Activated naive CD8-positive, alpha-beta T cell treated with anti-CD3 and anti-CD28 coated beads for 36 hours (primary cell): Measurements from ENCODE around the gene RIIAD1. TPM values are rescaled to one million over a fixed set of nuclear protein-coding genes. Genes with fewer than 3 reads are reported as not detected.
"Not testable (repeated sequence)": the region's sequence is repeated elsewhere in the genome, so short reads cannot be mapped to it uniquely, and the experiment has no call there.

Experiments used
- DNase-seq: peaks from one replicate; pipeline ENCODE4 v3.0.0; 2021
- H3K27ac Mint-ChIP-seq: one replicate; pipeline ENCODE4 v1.8.0; 2022; ENCODE audit warnings: mild to moderate bottlenecking, moderate library complexity, mixed read lengths
- H3K27me3 Mint-ChIP-seq: one replicate; pipeline ENCODE4 v1.8.0; 2022; ENCODE audit warnings: mild to moderate bottlenecking, mixed read lengths
- H3K36me3 Mint-ChIP-seq: one replicate; pipeline ENCODE4 v1.8.0; 2021; ENCODE audit warnings: mild to moderate bottlenecking, mixed read lengths
- H3K4me1 Mint-ChIP-seq: one replicate; pipeline ENCODE4 v1.8.0; 2021; ENCODE audit warnings: mixed read lengths
- H3K4me3 Mint-ChIP-seq: one replicate; pipeline ENCODE4 v1.8.0; 2022; ENCODE audit warnings: mild to moderate bottlenecking, moderate library complexity, mixed read lengths
- H3K9me3 Mint-ChIP-seq: one replicate; pipeline ENCODE4 v1.8.0; 2022; ENCODE audit warnings: mixed read lengths
- total RNA-seq, 2 experiments: library from RNA; stranded (reverse); gene quantifications; one replicate each; pipeline ENCODE4 v1.2.3, GENCODE V29; 2021

Gene RIIAD1
- total RNA-seq, 2 experiments from 2014 or later, result not detected

DNA sequence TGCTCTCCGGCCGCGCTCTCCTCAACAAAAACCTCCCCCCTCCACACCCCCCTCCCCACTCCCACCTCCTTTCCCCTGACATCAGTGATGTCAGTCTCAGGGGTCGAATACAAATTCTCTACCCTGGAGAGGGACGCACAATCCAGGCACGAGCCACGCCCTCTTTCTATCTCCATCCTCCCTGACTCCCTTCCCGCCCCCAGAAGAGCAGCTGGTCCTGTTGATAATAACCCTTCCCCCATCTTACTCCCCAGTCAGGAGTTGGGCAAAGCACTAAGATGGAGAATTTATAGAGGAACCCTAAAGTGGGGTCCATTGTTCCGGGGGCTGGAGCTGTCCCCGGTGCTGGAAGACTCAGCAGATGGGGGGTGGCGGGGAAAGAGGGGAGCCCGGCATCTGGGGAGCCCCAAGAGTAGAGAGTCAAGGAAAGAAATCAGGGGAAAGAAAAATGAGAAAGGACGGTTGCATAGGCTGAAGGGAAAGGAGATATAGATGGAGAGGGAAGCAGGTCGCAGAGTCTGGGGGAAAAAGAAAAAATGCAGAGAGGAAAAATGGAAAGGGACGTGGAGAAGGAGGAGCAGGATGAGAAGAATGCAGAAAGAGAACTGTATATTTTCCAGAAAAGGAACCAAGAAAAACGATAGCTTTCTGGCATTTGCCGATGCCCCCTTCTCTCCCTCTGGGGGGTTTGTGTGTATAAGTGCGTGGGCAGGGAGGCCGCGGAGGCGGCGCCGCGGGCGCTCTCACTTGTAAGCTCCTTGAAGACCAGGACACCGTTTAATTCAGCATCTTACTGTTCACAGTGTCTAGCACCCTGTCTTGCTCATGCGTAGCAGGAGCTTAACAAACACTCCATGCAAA, 4.3 kb upstream of the RIIAD1 start, which contains the start of gene CELF3:
TSS of gene CELF3 (minus strand) at position 33 of the 861 bp plus-strand sequence. CDS start 783 bp downstream, outside the sequence.
- Mint-ChIP-seq H3K27me3 (peaks cover 72% of the 10 kb centered on the region), H3K4me1 (peaks cover 17% of the 10 kb centered on the region), H3K36me3 (no peaks in the 10 kb centered on the region), H3K9me3 (no peaks in the 10 kb centered on the region), H3K4me3 (no peak within 1 kb of the TSS), H3K27ac (no peak within 1 kb of the TSS)
- no peak for DNase-seq

GRCh38 chr1:151718011-151718431, 3.3 kb upstream of the RIIAD1 start:
- Mint-ChIP-seq H3K27me3 (peaks cover 82% of the 10 kb centered on the region), H3K27ac (no peak overlapping the region), H3K9me3 (no peaks in the 10 kb centered on the region), H3K4me1 (peaks cover 18% of the 10 kb centered on the region), H3K36me3 (no peaks in the 10 kb centered on the region), H3K4me3 (no peak overlapping the region)
- DNase-seq, result no peak

- Mint-ChIP-seq H3K9me3 (no peaks in the 10 kb centered on the region), H3K27me3 (peaks cover 87% of the 10 kb centered on the region), H3K27ac (no peak overlapping the region), H3K4me1 (peaks cover 18% of the 10 kb centered on the region), H3K36me3 (no peaks in the 10 kb centered on the region), H3K4me3 (no peak overlapping the region)
- no peak for DNase-seq
Observed at GRCh38 chr1:151718666-151719065, 2.7 kb upstream of the RIIAD1 start.

GRCh38 chr1:151720125-151720524, 1.2 kb upstream of the RIIAD1 start:
- H3K36me3 Mint-ChIP-seq, result no peaks in the 10 kb centered on the region
- H3K27ac Mint-ChIP-seq, result no peak overlapping the region
- DNase-seq, result no peak
- no peaks in the 10 kb centered on the region for H3K9me3 Mint-ChIP-seq
- peak overlapping the region; percentile 13 for H3K4me3 Mint-ChIP-seq
- H3K27me3 Mint-ChIP-seq, result peaks cover 89% of the 10 kb centered on the region
- peaks cover 18% of the 10 kb centered on the region for H3K4me1 Mint-ChIP-seq

DNA sequence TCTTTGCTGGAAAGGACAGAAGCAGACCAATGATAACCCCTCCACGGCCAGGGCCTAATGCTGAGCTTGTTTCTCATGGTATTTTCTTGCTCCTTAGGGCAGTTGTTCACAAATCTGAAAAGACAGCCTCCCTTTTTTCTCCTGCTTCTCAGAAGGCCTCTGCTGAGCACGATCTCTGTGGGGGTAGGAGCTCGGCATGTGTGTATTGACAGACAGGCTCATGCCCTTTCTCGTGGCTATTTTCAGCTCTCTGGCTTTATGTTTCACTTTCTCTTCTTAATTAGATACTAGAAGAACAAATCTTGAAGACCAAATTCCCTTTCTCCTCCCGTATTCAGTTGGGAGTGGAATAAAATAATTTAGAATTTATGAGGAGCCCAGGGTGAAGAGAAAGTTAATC, 768 bp upstream of the RIIAD1 start:
- Mint-ChIP-seq H3K9me3 (no peaks in the 10 kb centered on the region), H3K36me3 (no peaks in the 10 kb centered on the region), H3K4me1 (peaks cover 18% of the 10 kb centered on the region), H3K27me3 (peaks cover 89% of the 10 kb centered on the region), H3K27ac (peak overlapping the region; percentile 26), H3K4me3 (peak overlapping the region; percentile 73)
- no peak for DNase-seq

- Mint-ChIP-seq H3K4me1 (peaks cover 15% of the 10 kb centered on the region), H3K36me3 (no peaks in the 10 kb centered on the region), H3K9me3 (no peaks in the 10 kb centered on the region), H3K4me3 (peak overlapping the region; percentile 74), H3K27me3 (peaks cover 89% of the 10 kb centered on the region), H3K27ac (no peak overlapping the region)
- DNase-seq, result no peak
Observed at GRCh38 chr1:151721788-151722510, 627 bp downstream of the RIIAD1 start.

DNA sequence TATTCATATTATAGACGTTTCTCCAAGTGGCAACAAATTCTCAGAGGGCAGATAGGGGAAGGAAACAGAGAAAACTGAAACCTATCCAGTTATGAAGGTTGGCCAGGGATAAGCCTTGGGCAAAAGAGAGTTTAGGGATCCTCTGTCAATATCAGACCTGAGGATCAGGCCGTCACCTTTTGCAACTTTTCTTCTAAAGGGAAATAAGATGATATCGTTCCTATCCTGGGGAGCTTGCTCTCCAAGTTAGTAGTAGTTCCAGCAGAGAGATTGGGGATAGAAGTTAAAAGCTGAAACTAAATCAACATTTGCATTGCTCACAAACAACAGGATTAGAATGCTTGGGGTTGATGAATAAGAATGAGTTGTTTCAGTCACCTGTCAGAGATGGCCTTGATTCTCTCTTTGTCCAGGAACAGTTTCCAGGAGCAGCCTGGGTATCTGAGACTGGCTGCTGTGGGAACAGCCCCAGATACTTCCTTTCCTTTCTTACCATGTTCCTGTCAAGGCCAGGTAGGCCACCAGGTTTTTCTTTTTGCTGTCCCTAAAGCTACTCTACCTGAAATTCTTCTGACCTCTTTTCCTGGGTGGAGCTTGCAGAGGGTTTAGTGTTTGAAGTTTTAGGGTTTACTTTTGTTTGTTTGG, 2.5 kb downstream of the RIIAD1 start:
- no peaks in the 10 kb centered on the region for H3K36me3 Mint-ChIP-seq
- H3K9me3 Mint-ChIP-seq, result no peaks in the 10 kb centered on the region
- peaks cover 13% of the 10 kb centered on the region for H3K4me1 Mint-ChIP-seq
- peaks cover 87% of the 10 kb centered on the region for H3K27me3 Mint-ChIP-seq
- no peak overlapping the region for H3K4me3 Mint-ChIP-seq
- H3K27ac Mint-ChIP-seq, result no peak overlapping the region
- no peak for DNase-seq

- Mint-ChIP-seq H3K27ac (no peak overlapping the region), H3K4me3 (no peak overlapping the region), H3K27me3 (peaks cover 65% of the 10 kb centered on the region), H3K9me3 (no peaks in the 10 kb centered on the region), H3K4me1 (no peaks in the 10 kb centered on the region), H3K36me3 (no peaks in the 10 kb centered on the region)
- DNase-seq, result no peak
Observed at GRCh38 chr1:151728151-151729054, 7.1 kb downstream of the RIIAD1 start.

GRCh38 chr1:151729157-151729965, 8.0 kb downstream of the RIIAD1 start:
- no peak overlapping the region for H3K27ac Mint-ChIP-seq
- H3K36me3 Mint-ChIP-seq, result no peaks in the 10 kb centered on the region
- H3K9me3 Mint-ChIP-seq, result no peaks in the 10 kb centered on the region
- no peak for DNase-seq
- no peak overlapping the region for H3K4me3 Mint-ChIP-seq
- H3K27me3 Mint-ChIP-seq, result peaks cover 55% of the 10 kb centered on the region
- no peaks in the 10 kb centered on the region for H3K4me1 Mint-ChIP-seq

DNA sequence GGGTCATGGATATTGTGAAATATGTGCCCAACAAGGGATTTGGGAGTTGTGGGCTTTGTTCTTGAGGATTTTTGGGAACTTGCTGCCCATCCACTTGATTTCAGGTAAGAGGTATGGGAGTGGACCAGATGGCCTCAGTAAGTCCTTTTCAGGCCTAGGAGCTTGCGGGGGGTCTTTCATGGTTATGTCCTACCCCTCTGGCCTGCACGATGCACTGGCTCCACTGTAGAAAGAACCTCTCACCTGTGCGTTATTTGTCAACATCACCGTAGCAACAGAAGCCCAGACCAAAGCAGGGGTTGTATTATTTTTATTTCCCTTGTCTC, 8.6 kb downstream of the RIIAD1 start:
- no peak overlapping the region for H3K4me3 Mint-ChIP-seq
- H3K9me3 Mint-ChIP-seq, result no peaks in the 10 kb centered on the region
- no peaks in the 10 kb centered on the region for H3K36me3 Mint-ChIP-seq

DNA sequence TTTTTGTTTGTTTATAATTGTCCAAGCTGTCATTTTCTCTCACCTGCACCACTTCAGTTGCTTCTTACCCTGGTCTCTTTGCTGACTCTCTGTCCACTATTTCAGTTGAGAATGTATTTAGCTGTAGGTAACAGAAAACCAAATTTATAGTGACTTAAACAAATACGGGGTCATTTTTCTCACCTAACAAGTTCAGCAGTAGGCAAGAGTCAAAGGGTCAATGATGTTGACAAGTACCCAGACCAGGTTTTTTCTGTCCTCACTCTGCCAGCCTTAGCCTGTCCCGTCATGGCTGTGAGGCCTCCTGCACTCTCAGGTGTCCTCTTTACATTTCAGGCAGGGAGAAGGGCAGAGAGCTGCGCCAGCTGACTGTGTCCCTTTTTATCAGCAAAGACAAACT, 11.8 kb downstream of the RIIAD1 start:
- no peak for DNase-seq
- Mint-ChIP-seq H3K9me3 (peaks cover 3% of the 10 kb centered on the region), H3K27ac (no peak overlapping the region), H3K4me1 (no peaks in the 10 kb centered on the region), H3K36me3 (no peaks in the 10 kb centered on the region), H3K27me3 (peaks cover 23% of the 10 kb centered on the region), H3K4me3 (no peak overlapping the region)

More for the DNA sequence above, 8.6 kb downstream of the RIIAD1 start:
- Mint-ChIP-seq H3K4me1 (no peaks in the 10 kb centered on the region), H3K27ac (no peak overlapping the region), H3K27me3 (peaks cover 50% of the 10 kb centered on the region)
- DNase-seq, result no peak

- not testable (repeated sequence) for DNase-seq, H3K36me3 Mint-ChIP-seq, H3K4me1 Mint-ChIP-seq, H3K27ac Mint-ChIP-seq, H3K4me3 Mint-ChIP-seq, H3K9me3 Mint-ChIP-seq
- H3K27me3 Mint-ChIP-seq, result peaks cover 14% of the 10 kb centered on the region
Observed at GRCh38 chr1:151733995-151734394, 12.7 kb downstream of the RIIAD1 start.

DNA sequence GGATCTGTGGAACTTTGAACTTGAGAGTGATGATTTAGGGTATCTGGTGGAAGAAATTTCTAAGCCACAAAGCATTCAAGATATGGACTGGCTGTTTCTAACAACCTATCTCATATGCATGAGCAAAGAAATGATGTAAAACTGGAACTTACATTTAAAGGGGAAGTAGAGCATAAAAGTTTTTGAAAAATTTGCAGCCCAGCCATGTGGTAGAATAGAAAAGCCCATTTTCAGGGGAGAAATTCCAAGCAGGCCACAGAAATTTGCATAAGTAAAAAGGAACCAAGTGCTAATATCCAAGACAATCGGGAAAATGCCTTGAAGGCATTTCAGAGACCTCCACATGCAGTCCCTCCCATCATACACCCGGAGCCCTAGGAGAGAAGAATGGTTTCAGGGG, 15.7 kb downstream of the RIIAD1 start:
- Mint-ChIP-seq H3K9me3 (peaks cover 3% of the 10 kb centered on the region), H3K4me3 (no peak overlapping the region), H3K27me3 (peaks cover 5% of the 10 kb centered on the region), H3K27ac (no peak overlapping the region), H3K4me1 (no peaks in the 10 kb centered on the region), H3K36me3 (no peaks in the 10 kb centered on the region)
- no peak for DNase-seq

DNA sequence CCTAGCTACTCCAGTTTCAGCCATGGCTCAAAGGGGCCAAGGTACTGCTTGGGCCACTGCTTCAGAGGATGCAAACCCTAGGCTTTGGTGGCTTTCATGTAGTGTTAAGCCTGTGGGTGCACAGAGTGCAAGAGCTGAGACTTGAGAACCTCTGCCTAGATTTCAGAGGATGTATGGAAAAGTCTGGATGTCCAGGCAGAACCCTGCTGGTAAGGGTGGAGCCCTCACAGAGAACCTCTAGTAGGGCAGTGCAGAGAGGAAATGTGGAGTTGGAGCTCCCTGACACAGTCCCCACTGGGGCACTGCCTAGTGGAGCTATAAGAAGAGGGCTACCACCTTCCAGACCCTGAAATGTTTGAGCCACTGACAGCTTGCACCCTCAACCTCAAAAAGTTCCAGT, 16.2 kb downstream of the RIIAD1 start:
- Mint-ChIP-seq H3K9me3 (peaks cover 3% of the 10 kb centered on the region), H3K27ac (no peak overlapping the region), H3K4me3 (no peak overlapping the region), H3K27me3 (peaks cover 3% of the 10 kb centered on the region), H3K36me3 (no peaks in the 10 kb centered on the region), H3K4me1 (no peaks in the 10 kb centered on the region)
- no peak for DNase-seq
